Choroid plexus epithelial cell (primary cell): ENCODE measurements around the gene SREBF1.

Source experiments
- DNase-seq: peaks from one replicate; pipeline ENCODE4 v3.0.0-alpha.2; 2010; ENCODE audit warnings: low read depth
- H3K4me3 ChIP-seq: 2 replicates; pipeline ENCODE4 v1.5.1; 2011; ENCODE audit warnings: low read depth, mild to moderate bottlenecking, control low read depth, low read length, moderate library complexity
- TF ChIP-seq, protein P1 (sequence below): conservative IDR thresholded peaks from 2 replicates; pipeline ENCODE4 v1.5.1; 2011; ENCODE audit warnings: low read depth, mild to moderate bottlenecking, control low read depth, inconsistent platforms, low read length, moderate library complexity

The SREBF1 gene

DNA sequence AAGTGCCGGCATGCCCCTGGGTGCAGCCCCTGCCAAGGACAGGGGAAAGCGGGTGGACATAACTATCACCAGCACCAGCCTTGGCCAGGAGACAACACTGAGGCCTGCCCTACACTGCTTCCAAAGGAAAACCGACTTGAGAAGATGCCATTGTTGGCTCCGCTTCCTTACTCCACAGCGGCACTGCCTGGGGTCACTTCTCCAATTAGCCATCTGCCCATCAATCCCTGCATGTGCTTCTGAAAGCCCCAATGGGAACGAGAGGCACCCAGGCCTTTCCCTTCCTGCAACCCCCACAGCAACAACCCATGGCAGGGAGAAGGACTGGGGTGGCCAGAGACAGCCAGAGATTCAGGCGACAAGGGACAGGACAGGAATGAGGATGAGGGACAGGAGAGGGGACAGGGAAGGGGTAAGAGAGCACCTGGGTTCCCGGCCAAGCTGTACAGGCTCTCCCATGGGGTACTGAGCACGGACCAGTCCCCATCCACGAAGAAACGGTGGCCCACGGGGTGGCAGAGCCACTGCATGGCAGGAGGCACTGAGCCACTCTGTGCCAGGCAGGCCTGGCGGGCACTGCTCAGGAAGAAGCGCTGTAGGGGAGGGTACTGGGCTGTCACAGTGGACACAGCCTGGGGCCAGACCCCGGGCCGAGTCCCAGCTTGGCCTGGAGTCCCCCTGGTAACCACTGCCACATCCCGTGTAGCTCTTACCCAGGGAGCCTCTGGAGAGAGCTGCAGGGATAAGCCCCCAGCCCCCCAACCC lies 21.2 kb downstream of the SREBF1 start:
- H3K4me3 ChIP-seq, result no peak overlapping the region
- TF ChIP-seq, protein P1, sequence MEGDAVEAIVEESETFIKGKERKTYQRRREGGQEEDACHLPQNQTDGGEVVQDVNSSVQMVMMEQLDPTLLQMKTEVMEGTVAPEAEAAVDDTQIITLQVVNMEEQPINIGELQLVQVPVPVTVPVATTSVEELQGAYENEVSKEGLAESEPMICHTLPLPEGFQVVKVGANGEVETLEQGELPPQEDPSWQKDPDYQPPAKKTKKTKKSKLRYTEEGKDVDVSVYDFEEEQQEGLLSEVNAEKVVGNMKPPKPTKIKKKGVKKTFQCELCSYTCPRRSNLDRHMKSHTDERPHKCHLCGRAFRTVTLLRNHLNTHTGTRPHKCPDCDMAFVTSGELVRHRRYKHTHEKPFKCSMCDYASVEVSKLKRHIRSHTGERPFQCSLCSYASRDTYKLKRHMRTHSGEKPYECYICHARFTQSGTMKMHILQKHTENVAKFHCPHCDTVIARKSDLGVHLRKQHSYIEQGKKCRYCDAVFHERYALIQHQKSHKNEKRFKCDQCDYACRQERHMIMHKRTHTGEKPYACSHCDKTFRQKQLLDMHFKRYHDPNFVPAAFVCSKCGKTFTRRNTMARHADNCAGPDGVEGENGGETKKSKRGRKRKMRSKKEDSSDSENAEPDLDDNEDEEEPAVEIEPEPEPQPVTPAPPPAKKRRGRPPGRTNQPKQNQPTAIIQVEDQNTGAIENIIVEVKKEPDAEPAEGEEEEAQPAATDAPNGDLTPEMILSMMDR, result no peak
- no peak for DNase-seq

DNA sequence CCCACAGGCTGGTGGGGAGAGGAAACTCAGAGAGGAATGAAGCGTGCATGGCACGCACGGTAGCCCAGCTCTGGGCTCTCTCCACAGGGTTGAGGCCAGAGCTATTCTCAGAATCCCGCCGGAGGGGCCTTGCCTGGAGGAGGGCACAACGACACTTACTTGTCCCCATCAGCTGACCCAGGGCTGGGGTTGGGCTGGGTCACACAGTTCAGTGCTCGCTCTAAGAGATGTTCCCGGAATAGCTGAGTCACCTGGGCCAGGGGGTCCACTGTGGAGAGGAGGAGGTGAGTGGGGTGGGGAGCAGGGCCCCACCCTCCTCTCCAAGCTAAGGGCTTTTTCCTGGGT lies 21.8 kb downstream of the SREBF1 start:
- no peak for DNase-seq
- TF ChIP-seq, protein P1, result no peak
- no peak overlapping the region for H3K4me3 ChIP-seq

DNA sequence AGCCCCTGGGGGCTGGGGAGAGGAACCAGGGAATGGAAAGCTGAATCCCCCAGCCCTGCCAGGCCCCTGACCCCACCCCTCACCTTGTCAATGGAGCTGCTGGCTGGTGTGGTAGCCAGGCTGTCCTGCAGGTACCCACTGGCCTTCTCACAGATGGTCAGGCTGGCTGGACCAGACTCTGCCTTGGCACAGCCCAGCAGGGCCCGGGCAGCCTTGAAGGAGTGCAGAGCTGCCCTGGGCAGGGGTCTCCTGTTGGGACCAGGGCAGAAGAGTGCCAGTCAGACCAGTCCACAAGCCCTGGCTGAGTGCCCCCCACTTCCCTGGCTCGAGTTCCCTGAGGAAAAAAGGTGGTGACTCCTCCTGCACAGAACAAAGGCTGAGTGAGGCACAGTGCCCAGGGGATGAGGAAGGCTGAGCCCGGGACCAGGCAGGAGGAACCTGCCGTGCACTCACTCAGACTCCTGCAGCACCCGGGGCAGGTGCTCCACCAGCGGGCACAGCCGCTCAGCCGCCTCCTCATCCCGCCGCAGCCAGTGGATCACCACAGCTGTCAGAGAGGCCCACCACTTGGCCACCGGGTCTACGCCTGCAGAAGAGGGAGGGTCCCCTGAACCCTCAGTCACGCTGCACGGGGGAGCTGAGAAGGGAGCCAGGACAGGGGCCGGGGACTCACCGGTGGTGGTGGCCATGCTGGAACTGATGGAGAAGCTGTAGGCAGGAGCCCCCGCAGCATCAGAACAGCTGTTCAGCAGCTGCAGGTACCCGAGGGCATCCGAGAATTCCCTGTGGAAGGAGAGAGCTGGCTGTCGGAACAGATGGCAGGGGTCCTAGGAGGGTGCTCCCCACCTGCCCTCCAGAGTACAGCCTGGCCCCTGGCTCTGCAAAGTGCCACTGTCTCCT lies 22.4 kb downstream of the SREBF1 start:
- TF ChIP-seq, protein P1, result no peak
- DNase-seq, result no peak
- H3K4me3 ChIP-seq, result no peak overlapping the region

DNA sequence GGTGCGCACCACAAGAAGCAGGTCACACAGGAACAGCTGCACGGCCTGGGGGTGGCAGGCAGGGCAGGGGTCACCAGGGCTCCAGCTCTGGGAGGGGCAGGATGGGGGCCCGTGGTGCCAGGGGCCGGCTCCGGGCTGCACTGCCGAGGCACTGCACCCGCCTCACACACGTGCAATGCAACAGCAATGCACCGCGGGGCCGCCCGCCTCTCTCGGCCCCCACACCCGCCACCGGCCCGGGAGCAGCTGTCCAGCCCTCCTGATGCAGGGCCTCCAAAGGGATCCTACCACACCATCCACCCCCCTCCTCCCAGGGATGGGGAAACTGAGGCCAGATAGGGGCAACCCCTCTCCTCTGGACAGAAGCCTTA lies 23.1 kb downstream of the SREBF1 start:
- H3K4me3 ChIP-seq, result no peak overlapping the region
- TF ChIP-seq, protein P1, result no peak

DNA sequence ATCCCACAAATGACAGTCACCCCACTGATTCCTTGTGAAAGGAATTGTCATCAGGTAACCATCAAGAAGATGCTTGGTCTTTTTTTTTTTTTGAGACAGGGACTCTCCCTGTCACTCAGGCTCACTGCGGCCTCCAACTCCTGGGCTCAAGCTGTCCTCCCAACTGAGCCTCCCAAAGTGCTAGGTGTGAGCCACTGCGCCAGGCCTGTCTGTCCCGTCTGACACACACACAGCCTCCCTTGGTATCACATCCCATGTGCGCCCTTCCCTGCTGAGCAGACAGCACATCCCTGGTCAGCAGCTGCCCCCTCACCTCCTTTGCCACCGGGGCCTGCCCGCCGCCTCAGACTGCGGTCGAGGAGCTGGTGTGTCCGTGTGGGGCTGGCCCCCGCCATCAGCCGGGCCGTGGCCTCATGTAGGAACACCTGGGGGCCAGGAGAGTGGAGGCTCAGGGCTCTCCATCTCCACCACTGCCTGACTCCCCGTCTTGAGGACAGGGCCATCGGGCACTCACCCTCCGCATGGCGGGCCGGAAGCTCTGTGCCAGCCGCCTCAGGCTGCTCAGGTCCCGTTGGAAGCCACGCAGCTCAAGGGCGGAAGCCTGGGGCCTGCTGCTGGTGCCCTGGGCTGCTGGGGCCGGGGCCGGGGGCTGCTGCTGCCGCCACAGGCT lies 23.6 kb downstream of the SREBF1 start:
- no peak for DNase-seq
- no peak overlapping the region for H3K4me3 ChIP-seq
- TF ChIP-seq, protein P1, result no peak

More for the DNA sequence above, 23.1 kb downstream of the SREBF1 start:
- no peak for DNase-seq

DNA sequence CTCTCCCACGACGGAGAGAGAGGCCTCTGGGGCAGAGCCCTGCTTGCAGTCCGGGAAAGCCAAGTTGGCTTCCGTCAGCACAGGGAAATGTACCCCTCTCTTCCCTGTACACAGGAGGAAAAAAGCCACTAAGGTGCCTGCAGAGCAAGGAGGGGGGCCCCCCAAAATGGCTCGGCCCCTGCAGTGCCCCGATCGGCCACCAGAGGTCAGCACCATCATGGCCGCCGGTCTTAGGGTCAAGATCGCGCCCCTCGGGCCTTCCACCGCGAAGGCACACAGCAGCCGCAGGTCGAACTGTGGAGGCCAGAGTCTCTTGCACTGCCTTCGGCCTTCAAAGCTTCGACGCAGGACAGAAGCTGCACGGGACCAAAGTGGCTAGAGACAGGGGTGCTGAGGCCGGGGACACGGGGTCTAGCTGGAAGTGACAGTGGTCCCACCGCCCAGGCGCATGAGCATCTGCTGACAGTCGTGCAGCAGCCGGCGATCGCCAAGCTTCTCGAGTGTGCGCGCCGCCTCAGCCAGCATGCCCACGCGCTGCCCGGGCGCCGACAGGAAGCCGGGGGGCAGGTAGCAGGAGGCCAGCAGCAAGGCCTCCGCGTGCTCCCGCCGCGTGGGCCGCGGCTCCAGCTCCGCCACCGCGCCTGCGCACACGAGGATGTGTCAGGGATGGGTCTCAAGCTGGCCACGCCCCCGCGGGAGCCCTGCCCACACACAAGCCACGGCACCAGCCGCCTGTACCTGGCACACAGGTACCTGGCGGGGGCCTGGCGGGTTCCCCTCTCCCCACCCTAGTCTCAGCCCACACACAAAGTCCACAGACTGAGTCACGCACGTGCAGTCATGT lies 24.4 kb downstream of the SREBF1 start:
- TF ChIP-seq, protein P1, result peak; percentile 95
- peak; percentile 61 for DNase-seq
- H3K4me3 ChIP-seq, result no peak overlapping the region
